GM23338 (cell line): ENCODE data around the gene POLR2L. TPM values are rescaled to one million over a fixed set of nuclear protein-coding genes. Genes with fewer than 3 reads are reported as not detected.
A peak's percentile ranks its signal among the peaks of the same experiment; 100 is the strongest.

ENCODE experiments used
- ATAC-seq: fragments of 200-7000 bp; cut with Tn5 transposase; 3 replicates; pipeline ENCODE4 v1.9.1; 2020
- DNase-seq: peaks from one replicate; pipeline ENCODE4 v3.0.0-alpha.2; 2015; ENCODE audit warnings: low spot score
- H2AFZ ChIP-seq: fragments of 200-600 bp; sonication (generic); 2 replicates; pipeline ENCODE4 v1.8.0; 2016; ENCODE audit warnings: antibody characterized with exemption, mild to moderate bottlenecking, moderate library complexity
- H3F3A ChIP-seq: fragments of 200-600 bp; sonication (generic); replicated peaks from 2 replicates; pipeline ENCODE4 v1.8.0; 2017; ENCODE audit warnings: antibody characterized with exemption, mixed run types, low read depth
- H3K27ac ChIP-seq: fragments of 200-600 bp; sonication (generic); 2 replicates; pipeline ENCODE4 v1.6.1; 2016; ENCODE audit warnings: low read depth
- H3K27me3 ChIP-seq: fragments of 200-600 bp; sonication (generic); 2 replicates; pipeline ENCODE4 v1.8.0; 2016; ENCODE audit warnings: mild to moderate bottlenecking, mixed run types, moderate library complexity; ENCODE audit not compliant: insufficient read depth
- H3K36me3 ChIP-seq: fragments of 200-600 bp; sonication (generic); 2 replicates; pipeline ENCODE4 v1.8.0; 2016; ENCODE audit warnings: mild to moderate bottlenecking; ENCODE audit not compliant: insufficient read depth
- H3K4me1 ChIP-seq: fragments of 200-600 bp; sonication (generic); 2 replicates; pipeline ENCODE4 v1.8.0; 2016; ENCODE audit warnings: mild to moderate bottlenecking, moderate library complexity; ENCODE audit not compliant: insufficient read depth
- H3K4me2 ChIP-seq: fragments of 200-600 bp; sonication (generic); 2 replicates; pipeline ENCODE4 v1.7.1; 2017; ENCODE audit warnings: mixed run types
- H3K4me3 ChIP-seq: fragments of 200-600 bp; sonication (generic); 2 replicates; pipeline ENCODE4 v1.6.1; 2016; ENCODE audit warnings: mixed run types
- H3K79me2 ChIP-seq: fragments of 200-600 bp; sonication (generic); replicated peaks from 2 replicates; pipeline ENCODE4 v1.8.0; 2017; ENCODE audit warnings: mild to moderate bottlenecking; ENCODE audit not compliant: insufficient read depth
- H3K9me2 ChIP-seq: fragments of 200-600 bp; sonication (generic); 2 replicates; pipeline ENCODE4 v1.8.0; 2017; ENCODE audit not compliant: insufficient read depth
- H4K20me1 ChIP-seq: fragments of 200-600 bp; sonication (generic); replicated peaks from 2 replicates; pipeline ENCODE4 v1.8.0; 2017; ENCODE audit warnings: mild to moderate bottlenecking; ENCODE audit not compliant: insufficient read depth
- H3K27ac Mint-ChIP-seq: 2 replicates; pipeline ENCODE4 v1.8.0; 2020; ENCODE audit warnings: inconsistent platforms, mild to moderate bottlenecking, moderate library complexity, mixed read lengths
- H3K27me3 Mint-ChIP-seq: 3 replicates; pipeline ENCODE4 v1.8.0; 2022; ENCODE audit warnings: low read depth, mild to moderate bottlenecking, moderate library complexity, mixed read lengths, inconsistent platforms; ENCODE audit not compliant: insufficient read depth, poor library complexity
- H3K36me3 Mint-ChIP-seq: 3 replicates; pipeline ENCODE4 v1.8.0; 2021; ENCODE audit warnings: low read depth, mild to moderate bottlenecking, inconsistent platforms, moderate library complexity, mixed read lengths
- H3K4me1 Mint-ChIP-seq: 3 replicates; pipeline ENCODE4 v1.8.0; 2020; ENCODE audit warnings: mild to moderate bottlenecking, inconsistent platforms, mixed read lengths
- H3K4me3 Mint-ChIP-seq: 3 replicates; pipeline ENCODE4 v1.8.0; 2021; ENCODE audit warnings: moderate library complexity, mild to moderate bottlenecking, inconsistent platforms, mixed read lengths
- H3K9me3 Mint-ChIP-seq: 3 replicates; pipeline ENCODE4 v1.8.0; 2020; ENCODE audit warnings: moderate library complexity, mild to moderate bottlenecking, inconsistent platforms, mixed read lengths
- CTCF ChIP-seq, 2 experiments: fragments of 200-600 bp in 1 of 2; sonication (generic) in 1 of 2; conservative IDR thresholded peaks; 2 replicates each; pipeline versions ENCODE4 v1.5.1 to v1.6.1; 2016 to 2017; ENCODE audit warnings: antibody characterized with exemption in 2 of 2, low read depth in 2 of 2, mild to moderate bottlenecking in 2 of 2, moderate library complexity in 1 of 2
- ETS1 ChIP-seq: IDR thresholded peaks from 2 replicates; pipeline ENCODE4 v1.6.1; 2016; ENCODE audit warnings: antibody characterized with exemption
- JUNB ChIP-seq: IDR thresholded peaks from one replicate; pipeline ENCODE4 v1.6.1; 2016; ENCODE audit warnings: antibody characterized with exemption; ENCODE audit not compliant: unreplicated experiment
- NANOG ChIP-seq: IDR thresholded peaks from 2 replicates; pipeline ENCODE4 v1.6.1; 2016; ENCODE audit warnings: antibody characterized with exemption, borderline replicate concordance
- REST ChIP-seq: IDR thresholded peaks from one replicate; pipeline ENCODE4 v1.6.1; 2018; ENCODE audit warnings: antibody characterized with exemption; ENCODE audit not compliant: unreplicated experiment
- STAT1 ChIP-seq: IDR thresholded peaks from one replicate; pipeline ENCODE4 v1.6.1; 2016; ENCODE audit warnings: antibody characterized with exemption; ENCODE audit not compliant: unreplicated experiment
- ZNF114 ChIP-seq: fragments of 250-450 bp; sonication (Bioruptor Pico); IDR thresholded peaks from 2 replicates; pipeline ENCODE4 v1.5.0; 2020; ENCODE audit warnings: mild to moderate bottlenecking, moderate library complexity
- ZNF331 ChIP-seq: fragments of 250-450 bp; sonication (Bioruptor Pico); IDR thresholded peaks from 2 replicates; pipeline ENCODE4 v1.5.0; 2020; ENCODE audit warnings: low read depth, mild to moderate bottlenecking, moderate library complexity
- polyA plus RNA-seq: library from polyadenylated mRNA; unstranded; fragments of >200 nt; fragmentation: Nextera tagmentation; extraction: Ambion mirVana; gene quantifications from 2 replicates; pipeline ENCODE4 v1.2.1, GENCODE V29; 2016
- total RNA-seq: library from RNA; depleted of rRNA; stranded (reverse); fragments of >200 nt; shearing (Covaris generic); gene quantifications from 2 replicates; pipeline ENCODE4 v1.2.3, GENCODE V29; 2014

The POLR2L gene
- total and polyA plus RNA-seq, 2 experiments from 2014 or later, result 32.2 to 369 TPM

GRCh38 chr11:849951-850774 lies 7.8 kb upstream of the POLR2L start (continued):
- no peak for TF ChIP-seq STAT1
- TF ChIP-seq REST, result no peak
- no peak for TF ChIP-seq CTCF (conservative IDR thresholded peaks at IDR 0.05; ENCODE audit: low read depth in 2 of 2)
- no peak for TF ChIP-seq NANOG
- no peak for TF ChIP-seq ZNF331 (CRISPR knock-in tag)

- H3K9me2 ChIP-seq, result no peaks in the 10 kb centered on the region
- peak overlapping the region; percentile 90 for H3K4me2 ChIP-seq
- no peaks in the 10 kb centered on the region for H3K27me3 ChIP-seq
- peaks cover 28% of the 10 kb centered on the region for H3K4me1 Mint-ChIP-seq
- no peak overlapping the region for H2AFZ ChIP-seq
- H3K27ac ChIP-seq, result no peak overlapping the region
- DNase-seq (peak; percentile 84), ATAC-seq (peak; percentile 17)
- no peak overlapping the region for H3K27ac Mint-ChIP-seq
- H4K20me1 ChIP-seq, result peaks cover 17% of the 10 kb centered on the region
- peak overlapping the region; percentile 66 for H3K4me3 Mint-ChIP-seq
- H3K36me3 Mint-ChIP-seq, result no peaks in the 10 kb centered on the region
- H3K9me3 Mint-ChIP-seq, result no peaks in the 10 kb centered on the region
- 0 out of 2 replicates have a peak, but pooled peaks cover 3% of the 10 kb centered on the region for H3K79me2 ChIP-seq
- H3K36me3 ChIP-seq, result no peaks in the 10 kb centered on the region
- peaks cover 31% of the 10 kb centered on the region for H3K4me1 ChIP-seq
- H3K4me3 ChIP-seq, result peak overlapping the region; percentile 70
- 0 out of 2 replicates have a peak, but pooled peaks cover 5% of the 10 kb centered on the region for H3F3A ChIP-seq
- H3K27me3 Mint-ChIP-seq, result peaks cover 18% of the 10 kb centered on the region
- TF ChIP-seq JUNB, result no peak
- TF ChIP-seq ETS1, result no peak
- no peak for TF ChIP-seq NANOG
- no peak for TF ChIP-seq REST
- no peak for TF ChIP-seq ZNF114 (CRISPR knock-in tag)
Observed at GRCh38 chr11:849104-849824, 6.9 kb upstream of the POLR2L start.
